OCI-LY7 (cell line): ENCODE measurements around the gene EHD4. TPM values are rescaled to one million over a fixed set of nuclear protein-coding genes. Genes with fewer than 3 reads are reported as not detected.

Experiments used
- BruUV-seq: library from RNA; stranded (reverse); fragments of 400-500 nt; replicated peaks from 2 replicates; lab custom pipeline; 2021; lab: Mats Ljungman, UMichigan
- CTCF ChIA-PET: fragments of 300-600 bp; sonication (Branson Sonifier 250); formaldehyde crosslinking; loops from one replicate; lab custom pipeline; 2022; ENCODE audit warnings: antibody characterized with exemption; ENCODE audit not compliant: unreplicated experiment; lab: Charles Lee
- POLR2A ChIA-PET: fragments of 300-600 bp; sonication (Branson Sonifier 250); formaldehyde crosslinking; loops from one replicate; lab custom pipeline; 2022; ENCODE audit warnings: antibody characterized with exemption; lab: Charles Lee
- DNase-seq: peaks from one replicate; pipeline ENCODE4 v3.0.0-alpha.2; 2015; ENCODE audit warnings: low spot score
- H2AFZ ChIP-seq: fragments of 200-600 bp; sonication (generic), shearing (Covaris generic); 2 replicates; pipeline ENCODE4 v1.6.1; 2014; ENCODE audit warnings: mild to moderate bottlenecking, antibody characterized with exemption, low read length, moderate library complexity
- H3K27ac ChIP-seq: fragments of 200-600 bp; sonication (generic); 2 replicates; pipeline ENCODE4 v1.5.1; 2014; ENCODE audit warnings: mixed run types, low read depth, mild to moderate bottlenecking, moderate library complexity, low read length, inconsistent platforms; ENCODE audit not compliant: poor library complexity, severe bottlenecking
- H3K36me3 ChIP-seq: fragments of 200-600 bp; sonication (generic); 2 replicates; pipeline ENCODE4 v1.6.1; 2014; ENCODE audit warnings: mild to moderate bottlenecking, antibody characterized with exemption, low read length, moderate library complexity, mixed read lengths; ENCODE audit not compliant: insufficient read depth
- H3K4me1 ChIP-seq: fragments of 200-600 bp; sonication (generic); 2 replicates; pipeline ENCODE4 v1.5.1; 2014; ENCODE audit warnings: mild to moderate bottlenecking, low read length; ENCODE audit not compliant: insufficient read depth, poor library complexity, severe bottlenecking
- H3K4me2 ChIP-seq: fragments of 200-600 bp; sonication (generic); 2 replicates; pipeline ENCODE4 v1.6.1; 2014; ENCODE audit warnings: mild to moderate bottlenecking, low read length
- H3K4me3 ChIP-seq: fragments of 200-600 bp; sonication (generic); 2 replicates; pipeline ENCODE4 v1.5.1; 2014; ENCODE audit warnings: mild to moderate bottlenecking, low read depth, low read length; ENCODE audit not compliant: poor library complexity, severe bottlenecking
- H3K79me2 ChIP-seq: fragments of 200-600 bp; sonication (generic); 2 replicates; pipeline ENCODE4 v1.6.1; 2016; ENCODE audit warnings: low read depth, mild to moderate bottlenecking, low read length, moderate library complexity, mixed read lengths; ENCODE audit not compliant: insufficient read depth
- H3K9me2 ChIP-seq: fragments of 200-600 bp; sonication (generic); 2 replicates; pipeline ENCODE4 v1.6.1; 2016; ENCODE audit warnings: mild to moderate bottlenecking, low read length, mixed read lengths; ENCODE audit not compliant: insufficient read depth
- H3K9me3 ChIP-seq: fragments of 200-600 bp; sonication (generic); 2 replicates; pipeline ENCODE4 v1.6.1; 2014; ENCODE audit warnings: mild to moderate bottlenecking, mixed run types, low read length, mixed read lengths
- H4K20me1 ChIP-seq: fragments of 200-600 bp; sonication (generic); 2 replicates; pipeline ENCODE4 v1.6.1; 2014; ENCODE audit warnings: mild to moderate bottlenecking, antibody characterized with exemption, low read length, moderate library complexity, mixed read lengths; ENCODE audit not compliant: insufficient read depth
- EZH2phosphoT487 ChIP-seq: fragments of 200-600 bp; sonication (generic); IDR thresholded peaks from 2 replicates; pipeline ENCODE4 v1.6.1; 2018; ENCODE audit warnings: low read depth, borderline replicate concordance, mild to moderate bottlenecking, mixed run types, antibody characterized with exemption, low read length, moderate library complexity, mixed read lengths
- intact Hi-C: fragments of 100-400 bp; cut with micrococcal nuclease; formaldehyde crosslinking; loops from one replicate; pipeline ENCODE4 v1.10.0; 2022; ENCODE audit not compliant: unreplicated experiment
- total RNA-seq, 2 experiments: library from RNA; depleted of rRNA in 1 of 2; stranded (reverse); fragments of >200 nt in 1 of 2; shearing (Covaris generic) in 1 of 2; gene quantifications; 2 replicates each; pipeline ENCODE4 v1.2.3, GENCODE V29; 2014 to 2022
- TF ChIP-seq, protein P1 (sequence below): fragments of 200-600 bp; sonication (generic); conservative IDR thresholded peaks from 2 replicates; pipeline ENCODE4 v1.5.1; 2014; ENCODE audit warnings: mild to moderate bottlenecking, antibody characterized with exemption, low read length, moderate library complexity, mixed read lengths

The EHD4 gene
- total RNA-seq, 2 experiments from 2014 or later = 13.5 to 19.4 TPM

DNA sequence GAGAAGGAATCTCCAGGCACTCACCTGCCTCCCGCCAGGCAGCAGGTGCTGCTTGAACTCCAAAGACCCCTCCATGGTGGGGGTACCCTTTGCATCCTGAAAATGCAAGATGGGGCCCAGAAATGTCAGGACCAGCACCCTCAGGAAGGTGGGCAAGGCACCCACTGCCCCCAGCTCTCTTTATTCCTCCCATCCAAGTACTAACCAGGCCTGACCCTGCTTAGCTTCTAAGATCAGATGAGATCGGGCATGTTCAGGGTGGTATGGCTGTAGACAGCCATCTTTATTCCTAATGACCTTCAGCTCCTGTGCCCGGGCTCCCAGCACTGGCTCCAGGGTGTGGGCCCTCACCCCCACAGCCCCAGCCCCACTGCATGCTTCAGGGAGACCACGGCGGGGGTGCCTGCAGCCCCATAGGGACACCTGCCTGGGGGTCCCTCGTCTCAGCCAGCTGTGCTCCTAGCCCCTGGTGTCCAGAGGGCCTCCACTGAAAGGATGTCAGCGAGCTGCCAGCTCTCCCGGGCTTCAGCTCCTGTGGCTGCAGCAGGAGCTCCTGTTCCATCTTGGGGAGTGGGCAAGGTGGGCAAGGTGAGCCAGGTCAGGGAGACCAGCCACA, 120.5 kb downstream of the EHD4 start:
- Histone ChIP-seq H3K27ac (no peak overlapping the region), H3K9me3 (no peaks in the 10 kb centered on the region), H3K4me1 (no peaks in the 10 kb centered on the region), H3K79me2 (no peaks in the 10 kb centered on the region), H3K4me2 (no peak overlapping the region), H3K9me2 (no peaks in the 10 kb centered on the region), H4K20me1 (no peaks in the 10 kb centered on the region), H3K4me3 (no peak overlapping the region), H2AFZ (no peak overlapping the region), H3K36me3 (no peaks in the 10 kb centered on the region)
- ChIA-PET CTCF (no interaction called here), POLR2A (interaction anchor here (0.6 kb wide), 2 partner anchors 57 to 666 kb away, joined by 3 read pairs; no protein-coding TSS in a partner anchor)
- no peak for DNase-seq
- intact Hi-C loops = no loop called here
- no TSS peak for BruUV-seq
- no peak for TF ChIP-seq EZH2phosphoT487
- TF ChIP-seq, protein P1, sequence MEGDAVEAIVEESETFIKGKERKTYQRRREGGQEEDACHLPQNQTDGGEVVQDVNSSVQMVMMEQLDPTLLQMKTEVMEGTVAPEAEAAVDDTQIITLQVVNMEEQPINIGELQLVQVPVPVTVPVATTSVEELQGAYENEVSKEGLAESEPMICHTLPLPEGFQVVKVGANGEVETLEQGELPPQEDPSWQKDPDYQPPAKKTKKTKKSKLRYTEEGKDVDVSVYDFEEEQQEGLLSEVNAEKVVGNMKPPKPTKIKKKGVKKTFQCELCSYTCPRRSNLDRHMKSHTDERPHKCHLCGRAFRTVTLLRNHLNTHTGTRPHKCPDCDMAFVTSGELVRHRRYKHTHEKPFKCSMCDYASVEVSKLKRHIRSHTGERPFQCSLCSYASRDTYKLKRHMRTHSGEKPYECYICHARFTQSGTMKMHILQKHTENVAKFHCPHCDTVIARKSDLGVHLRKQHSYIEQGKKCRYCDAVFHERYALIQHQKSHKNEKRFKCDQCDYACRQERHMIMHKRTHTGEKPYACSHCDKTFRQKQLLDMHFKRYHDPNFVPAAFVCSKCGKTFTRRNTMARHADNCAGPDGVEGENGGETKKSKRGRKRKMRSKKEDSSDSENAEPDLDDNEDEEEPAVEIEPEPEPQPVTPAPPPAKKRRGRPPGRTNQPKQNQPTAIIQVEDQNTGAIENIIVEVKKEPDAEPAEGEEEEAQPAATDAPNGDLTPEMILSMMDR = no peak

DNA sequence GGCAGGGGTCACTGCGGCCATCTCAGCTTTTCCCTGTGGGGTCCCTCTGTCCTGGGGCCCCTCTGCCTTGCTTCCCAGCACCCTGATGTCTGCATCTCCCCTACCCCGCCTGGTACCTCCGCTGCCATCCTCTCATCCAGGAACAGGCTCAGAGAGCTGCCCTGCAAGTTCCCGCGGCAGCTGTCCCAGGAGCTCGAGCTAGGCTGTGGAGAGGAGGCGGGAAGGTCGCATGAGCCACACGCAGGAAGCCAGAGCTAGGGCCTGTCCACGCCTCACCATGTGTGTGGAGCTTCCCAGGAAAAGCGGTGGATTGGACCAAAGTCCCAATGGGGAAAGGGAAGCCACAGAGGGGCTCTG, 121.2 kb downstream of the EHD4 start:
- H3K27ac ChIP-seq = no peak overlapping the region
- POLR2A ChIA-PET = interaction anchor here (0.6 kb wide), 1 partner anchor 56 kb away, joined by 3 read pairs; no protein-coding TSS in a partner anchor
- TF ChIP-seq EZH2phosphoT487 = no peak
- TF ChIP-seq, protein P1 = no peak
- no peak overlapping the region for H2AFZ ChIP-seq
- H3K36me3 ChIP-seq = no peaks in the 10 kb centered on the region
- CTCF ChIA-PET = no interaction called here
- no peak for DNase-seq
- BruUV-seq = no TSS peak
- no peaks in the 10 kb centered on the region for H3K9me3 ChIP-seq
- H3K79me2 ChIP-seq = no peaks in the 10 kb centered on the region
- no peaks in the 10 kb centered on the region for H3K4me1 ChIP-seq
- no peak overlapping the region for H3K4me2 ChIP-seq
- intact Hi-C loops = no loop called here
- H3K4me3 ChIP-seq = no peak overlapping the region
- no peaks in the 10 kb centered on the region for H3K9me2 ChIP-seq
- H4K20me1 ChIP-seq = no peaks in the 10 kb centered on the region

DNA sequence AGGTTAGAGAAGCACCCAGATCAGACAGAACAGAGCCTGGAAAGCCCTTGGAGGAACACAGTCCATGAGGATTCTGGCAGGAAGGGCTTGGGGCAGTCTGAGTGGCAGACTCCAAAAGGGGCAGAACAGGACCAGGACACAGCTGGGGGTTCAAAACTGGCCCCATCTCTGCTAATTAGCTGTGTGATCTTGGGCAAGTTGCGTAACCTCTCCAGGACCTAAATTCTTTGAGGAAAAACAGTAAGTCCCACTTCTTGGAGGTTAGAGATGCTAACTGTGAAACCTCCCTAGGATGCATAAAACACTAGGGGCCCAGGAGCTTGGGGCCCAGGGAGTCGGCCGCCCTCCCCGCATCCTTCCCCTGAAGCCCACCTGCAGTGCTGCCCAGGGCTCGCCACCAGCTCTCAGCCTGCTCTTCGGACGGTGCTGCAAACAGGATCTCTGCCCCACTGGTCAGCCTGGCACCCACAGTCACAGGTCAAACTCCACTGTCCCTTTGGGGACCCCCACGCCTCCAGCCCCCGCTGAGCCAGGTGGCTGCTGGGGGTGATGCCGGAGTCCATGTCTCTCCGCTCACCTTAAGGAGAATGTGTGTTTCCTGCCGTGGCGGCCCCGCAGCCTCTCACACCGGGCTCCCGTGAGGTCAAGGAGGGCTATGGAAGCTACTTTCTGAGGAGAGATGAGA, 121.7 kb downstream of the EHD4 start:
- intact Hi-C loops = no loop called here
- Histone ChIP-seq H3K4me3 (no peak overlapping the region), H3K9me3 (no peaks in the 10 kb centered on the region), H2AFZ (no peak overlapping the region), H3K27ac (no peak overlapping the region), H3K36me3 (no peaks in the 10 kb centered on the region), H4K20me1 (no peaks in the 10 kb centered on the region), H3K9me2 (no peaks in the 10 kb centered on the region), H3K4me2 (no peak overlapping the region), H3K79me2 (no peaks in the 10 kb centered on the region), H3K4me1 (no peaks in the 10 kb centered on the region)
- DNase-seq = no peak
- ChIA-PET CTCF (no interaction called here), POLR2A (interaction anchor here (0.6 kb wide), 1 partner anchor 230 kb away, joined by 4 read pairs; no protein-coding TSS in a partner anchor)
- no TSS peak for BruUV-seq
- no peak for TF ChIP-seq EZH2phosphoT487
